Kidney glomerular epithelial cell (primary cell): ENCODE data around the gene CTSL.

Experiments
- DNase-seq: peaks from one replicate; lab custom pipeline; 2025; lab: John Stamatoyannopoulos, UW

Gene CTSL

GRCh38 chr9:87725900-87726709 lies at the start of gene CTSL:
Gene CTSL (plus strand): TSS chr9:87726119. CDS start chr9:87727604, 1,485 bp downstream.
- DNase-seq = peak; percentile 75

DNA sequence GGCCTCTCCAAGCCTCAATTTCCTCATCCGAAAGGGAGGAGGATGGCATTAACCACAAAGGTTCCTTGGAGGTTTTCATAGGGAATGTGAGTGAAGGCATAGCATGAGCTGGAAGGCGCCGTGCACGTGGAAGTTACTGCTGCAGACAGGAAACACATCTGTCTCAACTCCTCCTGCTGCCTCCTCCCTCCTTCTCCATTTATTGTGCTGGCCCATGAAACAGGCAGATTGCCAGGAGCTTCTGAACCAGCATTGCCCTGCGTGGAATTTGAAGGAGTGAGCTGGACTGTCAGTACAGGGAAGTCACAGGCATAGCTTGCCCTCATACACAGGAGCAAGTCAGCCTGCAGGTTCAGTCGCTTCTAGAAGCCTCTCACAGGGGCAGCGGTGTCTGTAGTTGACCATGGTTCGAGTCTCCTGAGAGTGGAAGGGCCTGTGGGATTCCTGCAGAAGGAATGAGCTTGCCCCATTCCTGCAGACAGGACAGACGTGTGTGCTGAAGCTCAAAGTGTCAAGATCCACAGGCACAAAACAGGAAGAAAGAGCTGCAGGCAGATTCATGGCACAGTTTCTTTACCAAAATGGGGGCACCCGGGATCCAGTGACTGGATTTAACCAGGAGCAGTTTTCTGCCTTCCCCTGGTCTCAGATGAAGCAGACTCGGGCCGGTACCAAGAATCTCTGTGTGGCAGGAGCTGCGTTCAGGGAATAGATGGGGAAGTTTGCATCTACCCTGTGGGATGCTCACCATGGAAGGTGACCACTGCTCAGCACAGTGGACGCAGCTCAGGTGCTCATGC lies 48.7 kb upstream of the CTSL start:
- DNase-seq = no peak

DNA sequence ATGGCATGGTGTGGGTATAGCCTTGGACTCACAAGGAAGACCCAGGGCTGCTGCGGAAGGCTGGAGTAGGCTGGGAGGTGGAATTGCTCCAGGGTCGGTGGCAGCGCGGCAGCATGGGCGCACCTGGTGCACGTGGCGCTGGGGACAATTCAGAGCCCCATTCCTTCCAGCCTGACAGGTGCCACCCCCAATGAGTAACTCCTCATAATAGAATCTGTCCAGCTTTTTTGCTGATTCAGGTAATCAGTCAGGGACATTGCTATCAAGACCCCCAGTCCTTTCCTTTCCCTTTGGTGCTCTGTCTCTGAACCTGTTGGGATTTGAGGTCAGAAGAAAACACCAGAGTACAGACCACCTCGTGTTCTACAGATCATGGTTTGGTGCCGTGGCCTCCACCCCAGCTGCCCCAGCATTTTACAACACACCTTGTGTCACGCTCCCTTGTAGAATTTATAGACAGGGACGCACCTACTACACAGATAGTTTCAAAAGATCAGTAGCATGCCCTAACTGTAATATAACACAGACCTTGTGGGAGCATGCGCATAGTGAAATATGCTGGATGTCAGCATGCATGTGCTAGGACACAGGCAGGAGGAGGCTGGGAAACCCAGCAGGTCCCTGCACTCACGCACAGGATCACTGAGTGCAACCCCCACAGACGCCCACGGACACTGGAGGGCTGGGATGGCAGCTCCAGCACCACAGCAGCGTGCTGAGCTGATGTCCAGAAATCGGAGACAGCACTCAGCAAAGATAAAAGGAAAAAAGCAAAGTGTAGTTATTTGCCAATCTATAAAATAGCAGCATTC lies 47.9 kb upstream of the CTSL start:
- DNase-seq = no peak

DNA sequence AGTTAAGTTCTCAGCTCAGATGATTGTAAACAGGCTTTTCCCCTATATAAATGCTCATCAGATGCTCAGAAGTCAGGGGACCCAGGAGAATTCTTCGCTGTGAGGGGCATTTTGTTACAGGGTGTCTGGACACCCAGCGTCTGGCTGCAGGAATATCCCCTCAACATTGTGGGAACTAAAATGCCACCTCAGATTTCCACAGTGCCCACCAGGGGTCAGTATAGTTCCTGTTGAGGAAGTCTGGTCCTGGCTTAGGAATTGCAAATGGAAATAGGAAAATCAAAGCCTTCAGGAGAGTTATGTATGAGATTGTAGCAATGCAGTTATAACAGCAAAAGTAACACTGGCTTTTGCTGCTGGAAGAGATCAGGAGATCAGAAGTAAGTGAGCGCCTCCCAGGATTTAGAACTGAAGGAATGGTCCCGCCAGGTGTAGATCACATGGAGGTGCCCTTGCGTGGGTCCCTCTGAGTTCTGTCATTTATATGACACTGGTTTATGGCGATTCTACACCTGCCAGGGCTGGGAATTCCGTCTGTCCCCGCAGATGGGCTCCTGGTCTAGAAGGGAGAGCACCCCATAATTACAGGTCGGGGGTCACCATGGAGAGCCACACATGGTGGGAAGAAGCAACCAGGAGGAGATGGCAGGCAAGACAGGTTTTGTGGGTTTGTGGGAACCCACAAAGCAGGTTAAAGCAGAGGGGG lies 47.1 kb upstream of the CTSL start:
- peak; percentile 50 for DNase-seq

DNA sequence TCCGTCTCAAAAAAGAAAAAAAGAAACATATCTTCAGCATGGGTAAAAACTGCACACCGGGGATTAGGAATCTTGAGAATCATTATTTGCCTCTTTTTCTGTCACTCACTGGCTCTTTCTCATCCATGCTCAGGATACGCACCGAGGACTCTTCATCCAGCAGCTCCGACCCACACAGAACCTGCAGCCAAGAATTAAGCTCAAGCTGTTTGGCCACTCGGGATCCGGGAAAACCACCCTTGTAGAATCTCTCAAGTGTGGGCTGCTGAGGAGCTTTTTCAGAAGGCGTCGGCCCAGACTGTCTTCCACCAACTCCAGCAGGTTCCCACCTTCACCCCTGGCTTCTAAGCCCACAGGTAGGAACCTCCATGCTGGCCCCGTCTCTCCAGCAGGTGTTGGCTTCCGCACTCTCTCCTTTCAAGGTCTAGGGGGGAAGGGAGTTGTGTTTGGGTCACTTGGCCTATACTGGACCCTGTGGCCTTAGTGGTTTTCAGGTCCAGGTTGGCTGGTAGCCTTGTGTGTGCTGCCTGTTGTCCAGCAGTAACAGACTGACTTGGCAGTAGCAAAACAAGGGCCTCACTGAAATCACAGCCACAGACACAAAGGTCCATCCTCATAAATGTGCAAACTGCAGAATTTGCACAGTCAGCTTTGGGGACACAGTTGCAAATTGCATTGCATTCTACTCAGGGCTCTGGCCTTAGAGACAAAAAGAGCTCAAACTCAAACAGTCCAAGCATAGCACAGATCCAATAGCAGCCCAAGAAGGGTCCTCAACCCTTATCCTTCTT lies 44.5 kb upstream of the CTSL start:
- DNase-seq = no peak

- DNase-seq = no peak
Observed at GRCh38 chr9:87682085-87682484, 43.8 kb upstream of the CTSL start.

GRCh38 chr9:87682618-87683017 lies 43.3 kb upstream of the CTSL start:
- no peak for DNase-seq

DNA sequence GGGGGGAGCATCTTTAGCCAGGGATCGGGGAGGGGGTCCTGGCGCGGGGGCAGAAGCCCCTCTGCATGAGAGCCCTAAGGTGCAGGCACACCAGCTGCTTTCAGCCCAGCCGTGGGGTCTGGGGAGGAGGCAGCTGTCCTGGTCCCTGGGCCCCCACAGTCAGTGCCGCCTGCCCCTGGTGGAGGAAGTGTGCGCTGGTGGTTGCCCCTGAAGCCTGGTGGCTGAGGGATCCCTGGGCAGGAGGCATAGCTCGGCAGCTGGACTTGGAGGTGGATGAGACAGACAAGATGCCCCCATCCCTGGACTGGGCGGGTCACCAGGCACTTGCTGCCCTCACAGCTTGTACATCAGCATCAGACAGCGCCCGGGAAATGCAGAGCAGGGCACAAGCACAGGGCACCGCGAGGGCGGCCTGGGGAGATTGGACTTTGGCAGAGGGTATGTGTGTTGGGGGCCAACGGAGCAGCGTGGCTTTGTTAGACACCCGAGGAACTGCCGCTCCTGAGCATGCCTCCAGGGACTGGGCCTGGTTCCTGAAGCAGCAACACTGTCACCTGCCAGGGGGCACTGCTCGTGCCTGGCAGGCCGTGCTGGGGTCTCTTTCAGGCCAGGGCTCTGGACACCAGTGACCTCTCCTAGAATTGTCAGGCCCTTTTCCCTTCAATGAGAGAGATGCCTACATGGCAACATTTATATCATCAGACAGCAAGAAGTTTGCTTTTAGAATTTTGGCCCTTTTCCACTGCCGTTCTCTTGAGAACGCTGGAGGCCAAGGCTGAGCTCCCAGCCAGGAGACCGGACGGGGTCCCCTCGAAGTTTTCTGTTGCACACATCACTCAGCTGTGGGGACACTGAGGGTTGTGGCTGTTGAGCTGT lies 41.9 kb upstream of the CTSL start:
- DNase-seq = no peak

GRCh38 chr9:87684627-87685219 lies 41.2 kb upstream of the CTSL start:
- no peak for DNase-seq

- no peak for DNase-seq
Observed at GRCh38 chr9:87685441-87685840, 40.5 kb upstream of the CTSL start.

DNA sequence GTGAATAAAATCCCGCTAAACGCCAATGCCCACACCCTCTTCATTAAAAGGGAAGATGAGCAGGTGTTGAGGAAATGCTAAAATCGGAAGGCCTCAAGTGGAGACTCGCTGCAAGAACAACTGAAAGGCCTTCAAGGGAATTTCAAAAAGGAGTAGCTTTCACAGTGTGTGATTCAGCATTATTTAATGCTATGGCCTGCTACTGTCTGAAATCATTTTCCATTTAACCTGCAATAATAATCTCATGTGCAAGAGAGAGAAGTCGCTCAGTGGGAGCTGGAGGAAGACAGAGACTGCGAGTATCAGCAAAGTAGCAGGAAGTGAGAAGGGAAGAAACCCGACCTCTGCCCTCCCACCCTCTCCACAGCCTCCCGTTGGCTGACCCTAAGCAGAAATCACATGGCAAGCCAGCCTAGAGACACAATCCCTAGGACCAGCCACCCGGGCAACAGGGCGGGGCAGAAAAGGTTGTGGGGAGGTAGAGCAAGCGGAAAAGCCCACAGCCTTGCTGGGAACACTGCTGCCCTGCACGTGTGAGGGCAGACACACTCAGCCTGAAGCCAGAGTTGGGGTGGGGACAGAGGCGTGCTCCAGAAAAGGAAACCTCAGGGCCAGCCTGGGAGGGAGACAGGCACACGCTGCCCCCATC lies 39.9 kb upstream of the CTSL start:
- no peak for DNase-seq

DNA sequence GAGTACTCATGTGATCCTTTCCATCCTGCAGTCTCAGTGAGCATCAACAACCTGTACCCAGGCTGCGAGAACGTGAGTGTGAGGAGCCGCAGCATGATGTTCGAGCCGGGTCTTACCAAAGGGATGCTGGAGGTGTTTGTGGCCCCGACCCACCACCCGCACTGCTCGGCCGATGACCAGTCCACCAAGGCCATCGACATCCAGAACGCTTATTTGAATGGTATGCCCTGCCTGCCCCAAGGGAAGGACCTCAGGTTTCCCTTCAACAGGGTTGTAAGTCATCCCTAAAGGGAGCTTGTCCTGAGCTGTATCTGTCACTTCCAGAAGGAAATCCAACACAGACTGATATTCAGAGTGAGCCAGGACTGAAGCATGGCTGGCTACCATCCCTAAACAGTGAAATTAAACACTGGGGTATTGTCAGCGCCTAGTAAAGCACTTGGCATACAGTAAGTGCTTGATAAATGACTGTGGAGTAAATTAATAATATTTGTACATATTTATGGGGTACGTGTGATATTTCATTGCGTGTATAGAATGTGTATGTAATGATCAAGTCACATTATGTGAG lies 39.3 kb upstream of the CTSL start:
- DNase-seq = no peak

- no peak for DNase-seq
Observed at GRCh38 chr9:87687207-87687606, 38.7 kb upstream of the CTSL start.

DNA sequence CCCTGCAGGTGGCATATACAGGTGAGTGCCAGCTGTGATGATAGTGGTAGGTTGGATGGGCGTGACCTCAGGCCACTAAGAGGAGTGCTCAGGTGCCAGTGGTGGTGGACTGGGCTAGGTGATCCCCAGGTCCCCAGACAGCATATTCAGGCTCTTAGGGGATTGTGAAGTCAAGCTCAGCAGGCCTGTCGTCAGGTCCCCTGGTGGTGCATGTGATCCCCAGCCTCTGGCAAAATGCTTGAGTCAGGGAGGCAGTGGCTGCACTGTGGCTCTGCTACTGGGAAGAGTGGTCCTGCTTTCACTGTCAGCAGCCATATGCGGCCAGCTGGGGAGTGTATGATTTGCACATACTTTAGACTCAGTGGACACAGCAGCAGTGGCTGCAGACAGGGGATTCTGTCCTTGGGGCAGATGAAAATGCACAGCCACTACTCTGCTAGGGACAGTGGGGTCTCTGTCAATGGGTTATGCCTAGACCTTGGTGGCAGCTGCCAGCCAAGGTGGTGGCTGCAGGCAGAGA lies 31.6 kb upstream of the CTSL start:
- no peak for DNase-seq

DNA sequence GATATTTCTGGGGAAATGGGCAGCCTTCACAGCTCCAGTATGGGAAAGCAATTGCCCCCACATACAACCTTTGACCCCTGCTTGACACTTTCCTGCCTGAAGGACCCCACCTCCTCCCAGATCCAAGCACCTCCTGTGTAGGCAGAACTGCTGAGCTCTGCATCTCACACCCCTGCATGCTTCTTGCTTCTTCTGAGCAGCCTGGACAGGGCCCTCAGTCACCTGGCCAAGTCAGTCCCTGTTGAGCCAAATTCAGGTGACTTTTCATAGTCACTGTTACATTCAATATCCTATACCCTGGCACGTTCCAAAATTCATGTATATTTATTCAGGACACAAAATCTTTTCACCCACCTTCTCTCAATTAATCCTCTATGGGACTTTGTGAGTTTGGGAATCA lies 30.4 kb upstream of the CTSL start:
- DNase-seq = no peak

DNA sequence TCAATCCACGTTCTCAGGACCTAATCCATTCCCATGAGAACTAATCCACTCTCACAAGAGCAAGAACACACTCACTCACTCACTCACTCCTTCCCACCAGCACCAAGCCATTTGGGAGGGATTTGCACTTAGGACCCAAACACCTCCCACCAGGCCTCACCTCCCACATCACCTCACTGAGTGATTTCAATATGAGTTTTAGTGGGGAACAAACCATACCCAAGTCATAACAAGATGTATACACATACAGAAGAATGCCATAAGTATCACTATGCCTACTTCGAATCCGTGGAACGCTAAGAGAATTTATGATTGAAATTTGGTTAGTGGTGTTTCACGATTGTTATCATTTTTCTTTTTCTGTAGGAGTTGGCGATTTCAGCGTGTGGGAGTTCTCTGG lies 29.3 kb upstream of the CTSL start:
- no peak for DNase-seq

DNA sequence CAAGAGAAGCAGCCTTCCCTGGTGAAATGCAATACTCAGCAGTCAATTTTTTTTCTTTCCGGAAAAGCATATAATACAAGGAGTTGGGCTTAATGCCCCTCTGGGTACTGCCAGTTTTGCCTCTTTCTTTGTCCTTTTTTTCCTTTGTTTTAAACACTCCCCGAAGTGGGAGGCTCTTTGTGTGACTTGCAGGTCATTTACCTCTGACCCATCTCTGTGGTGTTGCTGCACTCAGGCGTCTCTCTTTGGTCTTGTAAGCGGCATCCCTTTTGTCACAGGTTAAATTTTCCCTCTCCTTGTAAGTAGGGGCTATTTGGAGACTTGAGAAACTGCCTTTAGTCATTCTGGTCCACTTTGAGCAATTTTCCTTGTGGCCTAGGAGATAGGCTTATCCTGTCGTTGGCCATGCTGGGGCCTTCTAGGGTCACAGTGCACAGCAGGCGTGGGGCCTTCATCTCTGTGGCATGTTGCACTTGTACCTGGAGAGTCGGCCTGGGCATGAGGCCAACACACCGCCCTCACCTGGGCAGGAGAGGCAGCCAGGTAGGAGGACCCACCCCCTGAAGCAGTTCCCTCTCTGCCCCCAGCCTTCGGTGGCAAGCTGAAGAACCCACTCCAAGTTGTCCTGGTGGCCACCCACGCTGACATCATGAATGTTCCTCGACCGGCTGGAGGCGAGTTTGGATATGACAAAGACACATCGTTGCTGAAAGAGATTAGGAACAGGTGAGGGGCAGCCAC lies 27.7 kb upstream of the CTSL start:
- no peak for DNase-seq

DNA sequence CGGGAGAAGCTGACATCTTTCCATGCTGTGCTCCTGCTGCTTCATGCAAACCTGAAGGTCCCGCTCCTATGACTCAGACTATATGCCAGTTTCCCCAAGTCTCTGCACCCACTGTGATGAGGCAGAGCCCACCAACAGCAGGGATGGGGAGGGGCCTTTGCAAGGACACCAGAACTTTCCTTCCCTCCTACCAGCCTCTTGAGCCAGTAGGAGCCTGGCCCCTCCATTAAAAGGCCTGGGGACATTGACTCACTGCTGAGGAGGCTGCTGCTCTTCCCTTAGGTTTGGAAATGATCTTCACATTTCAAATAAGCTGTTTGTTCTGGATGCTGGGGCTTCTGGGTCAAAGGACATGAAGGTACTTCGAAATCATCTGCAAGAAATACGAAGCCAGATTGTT lies 26.1 kb upstream of the CTSL start:
- no peak for DNase-seq
